Liver (tissue), 3 donors: ENCODE measurements around the gene SLC7A5.
"Not testable (repeated sequence)": the region's sequence is repeated elsewhere in the genome, so short reads cannot be mapped to it uniquely, and the experiment has no call there.

Experiments used
- CTCF ChIP-seq: fragments of 150-350 bp; IDR thresholded peaks from 2 replicates; pipeline ENCODE4 v1.5.1; 2017; ENCODE audit warnings: improper control_type of control experiment, low read depth, low read length; ENCODE audit not compliant: missing input control
- GABPA ChIP-seq, 2 donors: IDR thresholded peaks in 1 of 2; conservative IDR thresholded peaks in 1 of 2; 2 replicates each; pipeline ENCODE4 v1.6.1; 2016; ENCODE audit warnings: antibody characterized with exemption in 2 of 2, mild to moderate bottlenecking in 1 of 2, moderate library complexity in 1 of 2
- HNF4A ChIP-seq, 2 donors: conservative IDR thresholded peaks; 2 replicates each; pipeline ENCODE4 v1.6.1; 2016; ENCODE audit warnings: antibody characterized with exemption in 2 of 2, mild to moderate bottlenecking in 2 of 2
- JUND ChIP-seq, 2 donors: IDR thresholded peaks; 2 replicates each; pipeline ENCODE4 v1.6.1; 2016; ENCODE audit warnings: antibody characterized with exemption in 2 of 2
- MAX ChIP-seq: IDR thresholded peaks from 2 replicates; pipeline ENCODE4 v1.6.1; 2016; ENCODE audit warnings: antibody characterized with exemption
- RAD21 ChIP-seq, 2 donors: IDR thresholded peaks; 2 replicates each; pipeline ENCODE4 v1.6.1; 2016; ENCODE audit warnings: antibody characterized with exemption in 2 of 2, mild to moderate bottlenecking in 2 of 2
- REST ChIP-seq: IDR thresholded peaks from 2 replicates; pipeline ENCODE4 v1.6.1; 2016; ENCODE audit warnings: antibody characterized with exemption, mild to moderate bottlenecking
- TAF1 ChIP-seq: conservative IDR thresholded peaks from 2 replicates; pipeline ENCODE4 v1.6.1; 2016; ENCODE audit warnings: antibody characterized with exemption, mild to moderate bottlenecking
- YY1 ChIP-seq: IDR thresholded peaks from 2 replicates; pipeline ENCODE4 v1.6.1; 2016; ENCODE audit warnings: antibody characterized with exemption, mild to moderate bottlenecking
- ZBTB33 ChIP-seq: IDR thresholded peaks from 2 replicates; pipeline ENCODE4 v1.6.1; 2016; ENCODE audit warnings: antibody characterized with exemption
- TF ChIP-seq, protein P1 (sequence below): IDR thresholded peaks from 2 replicates; pipeline ENCODE4 v1.6.1; 2016; ENCODE audit warnings: antibody characterized with exemption
- donor health status: healthy.
- donor health status: healthy.

DNA sequence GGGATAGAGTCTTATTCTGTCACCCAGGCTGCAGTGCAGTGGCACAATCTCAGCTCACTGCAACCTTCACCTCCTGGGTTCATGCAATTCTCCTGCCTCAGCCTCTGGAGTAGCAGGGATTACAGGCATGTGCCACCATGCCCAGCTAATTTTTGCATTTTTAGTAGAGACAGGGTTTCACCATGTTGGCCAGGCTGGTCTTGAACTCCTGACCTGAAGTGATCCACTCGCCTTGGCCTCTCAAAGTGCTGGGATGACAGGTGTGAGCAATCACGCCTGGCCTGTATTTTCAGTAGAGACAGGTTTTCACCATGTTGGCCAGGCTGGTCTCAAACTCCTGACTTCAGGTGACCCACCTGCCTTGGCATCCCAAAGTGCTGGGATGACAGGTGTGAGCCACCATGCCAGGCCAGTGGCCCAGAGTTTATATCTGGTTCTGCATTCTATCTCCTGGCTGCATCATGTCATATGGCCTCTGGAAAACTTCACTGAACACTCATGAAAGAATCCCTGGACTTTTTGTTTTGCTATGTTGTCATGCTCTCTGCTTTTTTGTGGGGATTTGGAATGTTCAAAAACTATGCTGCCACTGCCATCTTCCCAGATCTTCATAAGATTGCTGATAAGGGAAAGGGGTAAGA, 81.7 kb downstream of the SLC7A5 start:
- TF ChIP-seq CTCF; HNF4A (conservative IDR thresholded peaks at IDR 0.05); MAX; YY1; GABPA (IDR thresholded peaks at IDR 0.05 in 1 of 2, conservative IDR thresholded peaks at IDR 0.05 in 1 of 2); RAD21 (IDR thresholded peaks at IDR 0.05); JUND (IDR thresholded peaks at IDR 0.05); REST; TAF1; ZBTB33: not testable (repeated sequence)
- TF ChIP-seq, protein P1, sequence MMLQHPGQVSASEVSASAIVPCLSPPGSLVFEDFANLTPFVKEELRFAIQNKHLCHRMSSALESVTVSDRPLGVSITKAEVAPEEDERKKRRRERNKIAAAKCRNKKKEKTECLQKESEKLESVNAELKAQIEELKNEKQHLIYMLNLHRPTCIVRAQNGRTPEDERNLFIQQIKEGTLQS: not testable (repeated sequence)
